ENCODE results near the gene TMEM184A. TPM values are rescaled to one million over a fixed set of nuclear protein-coding genes. Genes with fewer than 3 reads are reported as not detected.

Gene TMEM184A
- total RNA-seq, 4 donors from 2014 or later, result 0.55 to 3.3 (median 1.3) TPM

GRCh38 chr7:1553512-1554210 is 2.3 kb downstream of the TMEM184A start:
- in situ Hi-C loops (cut with MboI; ENCODE audit: low sequenced_read_pairs in 4 of 4), result no loop called here
- DNase-seq, result no peak

GRCh38 chr7:1552200-1552599 is 3.8 kb downstream of the TMEM184A start:
- no peak for TF ChIP-seq POLR2A (IDR thresholded peaks at IDR 0.05)
- no peak for TF ChIP-seq CTCF (IDR thresholded peaks at IDR 0.05 in 4 of 5, conservative IDR thresholded peaks at IDR 0.05 in 1 of 5)
- H3K27ac ChIP-seq, result no peak overlapping the region
- in situ Hi-C loops (cut with MboI; ENCODE audit: low sequenced_read_pairs in 4 of 4), result no loop called here
- DNase-seq (no peak), ATAC-seq (no peak)
- no peaks in the 10 kb centered on the region for H3K36me3 ChIP-seq
- peaks cover 11 to 12% of the 10 kb centered on the region in 2 donors for H3K4me1 ChIP-seq
- no peaks in the 10 kb centered on the region for H3K9me3 ChIP-seq
- no peaks in the 10 kb centered on the region for H3K27me3 ChIP-seq
- H3K4me3 ChIP-seq, result no peak overlapping the region
- intact Hi-C loops (cut with DNase I; ENCODE audit: low total_unique reads), result no loop called here

More at GRCh38 chr7:1553512-1554210, 2.3 kb downstream of the TMEM184A start:
- no peaks in the 10 kb centered on the region for H3K9me3 ChIP-seq
- H3K4me1 ChIP-seq, result peaks cover 12 to 15% of the 10 kb centered on the region in 2 donors
- no peaks in the 10 kb centered on the region for H3K36me3 ChIP-seq
- no peaks in the 10 kb centered on the region for H3K27me3 ChIP-seq
- H3K27ac ChIP-seq, result no peak overlapping the region
- no peak for ATAC-seq
- TF ChIP-seq CTCF (IDR thresholded peaks at IDR 0.05 in 4 of 5, conservative IDR thresholded peaks at IDR 0.05 in 1 of 5) (no peak), POLR2A (IDR thresholded peaks at IDR 0.05) (no peak)
- intact Hi-C loops (cut with DNase I; ENCODE audit: low total_unique reads), result no loop called here
- H3K4me3 ChIP-seq, result no peak overlapping the region

GRCh38 chr7:1550846-1551155 is 5.2 kb downstream of the TMEM184A start:
- Histone ChIP-seq H3K4me1 (peaks cover 9 to 13% of the 10 kb centered on the region in 2 donors), H3K4me3 (no peak overlapping the region), H3K9me3 (no peaks in the 10 kb centered on the region), H3K27ac (no peak overlapping the region), H3K36me3 (no peaks in the 10 kb centered on the region), H3K27me3 (no peaks in the 10 kb centered on the region)
- TF ChIP-seq POLR2A (IDR thresholded peaks at IDR 0.05) (no peak), CTCF (IDR thresholded peaks at IDR 0.05 in 4 of 5, conservative IDR thresholded peaks at IDR 0.05 in 1 of 5) (no peak)
- ATAC-seq (no peak), DNase-seq (no peak)
- in situ Hi-C loops (cut with MboI; ENCODE audit: low sequenced_read_pairs in 4 of 4) (no loop called here), intact Hi-C loops (cut with DNase I; ENCODE audit: low total_unique reads) (no loop called here)

DNA sequence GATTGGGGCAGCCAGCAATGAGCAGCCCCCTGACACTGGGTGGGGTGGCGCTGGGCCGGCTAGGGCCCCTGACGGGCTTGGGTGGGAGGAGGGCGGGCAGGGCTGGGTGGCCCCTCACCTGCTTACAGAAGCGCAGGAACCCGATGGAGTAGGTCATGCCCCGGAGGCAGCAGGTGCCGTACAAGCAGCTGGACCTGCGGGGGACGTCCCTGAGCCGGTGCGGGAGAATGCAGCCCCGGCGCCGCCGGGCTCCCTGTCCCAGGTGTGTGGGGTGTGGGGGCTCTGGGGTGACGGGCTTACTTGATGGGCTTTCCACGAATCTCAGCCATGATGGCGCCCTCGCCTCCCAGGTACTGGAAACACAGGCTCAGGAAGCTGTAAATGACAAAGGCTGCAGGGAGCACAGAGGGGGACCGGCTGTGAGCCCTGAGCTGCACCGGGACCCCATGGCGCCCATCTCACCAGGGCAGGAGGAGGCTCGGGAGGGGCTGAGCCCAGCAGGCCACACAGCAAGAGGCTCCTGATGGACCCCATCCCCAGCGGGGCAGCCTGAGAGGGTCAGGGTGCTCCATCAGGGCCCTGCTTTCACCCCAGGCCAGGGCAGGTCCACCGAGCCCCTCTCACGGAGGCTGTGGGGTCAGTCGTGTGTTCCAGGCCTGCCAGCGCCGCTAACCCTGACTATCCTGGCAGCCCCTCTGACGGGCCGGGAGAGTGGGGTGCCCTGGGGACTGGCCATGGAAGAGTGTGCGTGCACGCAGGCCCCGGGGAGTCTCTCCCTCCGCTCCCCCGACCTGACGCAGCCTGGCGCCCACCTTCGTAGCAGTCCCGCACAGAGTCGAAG is 5.8 kb downstream of the TMEM184A start:
- no peak overlapping the region for H3K4me3 ChIP-seq
- DNase-seq (no peak), ATAC-seq (no peak)
- TF ChIP-seq POLR2A (IDR thresholded peaks at IDR 0.05) (no peak), CTCF (IDR thresholded peaks at IDR 0.05 in 4 of 5, conservative IDR thresholded peaks at IDR 0.05 in 1 of 5) (no peak)
- H3K27ac ChIP-seq, result no peak overlapping the region
- H3K27me3 ChIP-seq, result no peaks in the 10 kb centered on the region
- peaks cover 3 to 7% of the 10 kb centered on the region in 2 donors for H3K4me1 ChIP-seq
- H3K9me3 ChIP-seq, result no peaks in the 10 kb centered on the region
- H3K36me3 ChIP-seq, result no peaks in the 10 kb centered on the region
- in situ Hi-C loops (cut with MboI; ENCODE audit: low sequenced_read_pairs in 4 of 4) (no loop called here), intact Hi-C loops (cut with DNase I; ENCODE audit: low total_unique reads) (no loop called here)
